CD4-positive, alpha-beta T cell treated with Interleukin-21 for 1 hour (primary cell): ENCODE results near the gene HIC1.

ENCODE experiments used
- DNase-seq: peaks from one replicate; pipeline ENCODE4 v3.0.0-alpha.2; 2020

The HIC1 gene

DNA sequence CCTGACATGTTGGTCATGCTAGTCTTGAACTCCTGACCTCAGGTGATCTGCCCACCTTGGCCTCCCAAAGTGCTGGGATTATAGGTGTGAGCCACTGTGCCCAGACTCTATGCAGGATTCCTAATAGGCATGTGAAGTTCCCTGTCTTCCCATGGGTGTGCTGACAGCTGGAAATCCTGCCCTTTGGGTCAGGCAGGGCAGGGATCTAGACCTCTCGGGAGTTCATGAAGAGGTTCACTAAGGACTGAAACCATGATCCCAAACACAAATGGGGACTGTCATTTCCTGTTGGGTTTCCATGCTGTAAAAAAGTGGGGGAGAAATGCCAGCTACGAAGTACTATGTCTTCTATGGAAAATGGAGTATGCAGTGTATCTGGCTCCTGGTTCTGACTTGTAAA, 52.1 kb downstream of the HIC1 start:
- no peak for DNase-seq

DNA sequence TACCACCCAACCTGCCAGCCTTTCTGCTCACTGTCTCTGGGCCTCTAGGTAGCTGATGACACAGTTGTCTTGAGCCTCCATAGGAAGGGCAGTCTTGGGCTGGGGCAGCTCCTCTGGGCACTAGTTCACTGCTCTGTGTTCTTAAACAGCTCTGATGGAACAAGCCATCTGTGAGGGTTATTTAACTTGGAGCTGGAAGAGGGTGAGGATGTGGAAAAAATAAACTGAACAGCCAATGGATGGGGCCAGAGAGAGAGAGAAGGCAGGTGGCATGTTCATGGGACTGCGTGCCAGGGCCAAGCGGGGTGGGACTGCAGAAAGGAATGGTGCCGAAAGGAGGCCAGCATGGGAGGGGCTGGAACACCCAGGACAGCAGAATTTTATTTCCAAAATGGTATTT, 52.6 kb downstream of the HIC1 start:
- DNase-seq: no peak

DNA sequence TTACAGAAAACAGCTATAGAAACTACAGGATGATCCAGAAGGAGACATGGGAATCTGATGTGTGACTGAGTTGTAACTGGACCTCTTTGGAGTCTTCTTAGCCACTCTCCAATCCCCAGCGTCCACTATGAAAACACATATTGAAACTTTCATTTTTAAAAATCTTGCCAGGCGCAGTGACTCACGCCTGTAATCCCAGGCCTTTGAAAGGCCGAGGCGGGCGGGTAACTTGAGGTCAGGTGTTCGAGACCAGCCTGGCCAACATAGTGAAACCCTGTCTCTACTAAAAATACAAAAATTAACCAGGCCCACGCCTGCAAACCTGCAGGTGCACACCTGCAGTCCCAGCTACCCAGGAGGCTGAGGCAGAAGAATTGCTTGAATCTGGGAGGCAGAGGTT, 53.3 kb downstream of the HIC1 start:
- no peak for DNase-seq

DNA sequence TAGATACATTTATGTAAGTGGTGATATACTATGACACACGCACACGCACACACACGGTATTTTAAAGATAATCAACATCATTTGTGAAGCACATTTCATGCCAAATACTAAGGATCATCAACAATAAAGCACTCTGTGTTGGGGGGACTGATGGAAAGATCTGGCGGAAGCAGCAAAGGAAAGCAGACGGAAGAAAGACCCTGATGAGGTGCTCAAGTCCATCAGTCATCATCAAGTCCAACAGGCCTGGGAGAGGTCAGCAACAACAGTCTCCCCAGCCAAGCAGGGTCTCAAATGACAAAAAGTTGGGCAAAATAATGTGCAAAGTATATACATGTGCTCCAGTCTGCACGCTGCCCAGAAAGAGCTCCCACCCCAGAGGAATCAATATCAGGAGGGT, 55.5 kb downstream of the HIC1 start:
- DNase-seq: no peak

DNA sequence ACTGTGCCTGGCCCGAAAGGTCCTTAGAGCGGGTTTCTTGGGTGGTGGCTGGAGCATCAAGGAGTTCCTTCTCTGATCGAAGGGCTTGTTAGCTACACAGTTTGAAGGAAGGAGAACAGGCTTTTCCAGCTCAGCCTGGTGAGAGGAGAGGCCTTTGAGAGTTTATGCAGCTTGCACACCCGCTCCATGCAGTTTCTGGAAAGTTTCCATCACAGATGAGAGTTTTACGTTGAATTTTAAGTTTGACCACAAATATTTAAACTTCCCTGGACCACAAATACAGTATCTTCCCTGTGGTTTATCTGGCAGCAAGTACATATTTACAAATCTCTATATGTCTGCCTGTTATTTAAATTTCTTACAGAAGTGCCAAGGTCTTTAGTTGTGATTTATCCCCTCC, 56.8 kb downstream of the HIC1 start:
- DNase-seq: no peak
